Calu3 (cell line): ENCODE measurements around the gene CHORDC1. TPM values are rescaled to one million over a fixed set of nuclear protein-coding genes. Genes with fewer than 3 reads are reported as not detected.
"Not testable (repeated sequence)": the region's sequence is repeated elsewhere in the genome, so short reads cannot be mapped to it uniquely, and the experiment has no call there.

Experiments used
- BruUV-seq: library from RNA; stranded (reverse); fragments of 400-500 nt; replicated peaks from 2 replicates; lab custom pipeline; 2021; lab: Mats Ljungman, UMichigan
- CTCF ChIA-PET: fragments of 300-600 bp; sonication (Branson Sonifier 250); formaldehyde crosslinking; loops from one replicate; lab custom pipeline; 2022; ENCODE audit warnings: antibody characterized with exemption; lab: Charles Lee
- DNase-seq: peaks from one replicate; pipeline ENCODE4 v3.0.0; 2022
- H3K27ac Mint-ChIP-seq: one replicate; pipeline ENCODE4 v1.8.0; 2022; ENCODE audit warnings: mixed read lengths; ENCODE audit not compliant: unreplicated experiment
- H3K27me3 Mint-ChIP-seq: one replicate; pipeline ENCODE4 v1.8.0; 2022; ENCODE audit warnings: mixed read lengths; ENCODE audit not compliant: unreplicated experiment
- H3K36me3 Mint-ChIP-seq: one replicate; pipeline ENCODE4 v1.8.0; 2022; ENCODE audit warnings: mild to moderate bottlenecking, moderate library complexity, mixed read lengths; ENCODE audit not compliant: insufficient read depth, unreplicated experiment
- H3K4me1 Mint-ChIP-seq: one replicate; pipeline ENCODE4 v1.8.0; 2022; ENCODE audit warnings: mild to moderate bottlenecking, low read depth, mixed read lengths; ENCODE audit not compliant: unreplicated experiment
- H3K4me3 Mint-ChIP-seq: one replicate; pipeline ENCODE4 v1.8.0; 2022; ENCODE audit warnings: mild to moderate bottlenecking, low read depth, moderate library complexity, mixed read lengths; ENCODE audit not compliant: unreplicated experiment
- H3K9me3 Mint-ChIP-seq: one replicate; pipeline ENCODE4 v1.8.0; 2022; ENCODE audit warnings: low read depth, mixed read lengths; ENCODE audit not compliant: unreplicated experiment
- intact Hi-C: fragments of 100-400 bp; cut with micrococcal nuclease; formaldehyde crosslinking; loops from one replicate; pipeline ENCODE4 v1.10.0; 2022; ENCODE audit not compliant: unreplicated experiment
- total RNA-seq: library from RNA; stranded (reverse); gene quantifications from 2 replicates; pipeline ENCODE4 v1.2.3, GENCODE V29; 2022
- TF ChIP-seq, protein P1 (sequence below): fragments of 200-600 bp; IDR thresholded peaks from one replicate; pipeline ENCODE4 v1.8.0; 2022; ENCODE audit warnings: antibody characterized with exemption; ENCODE audit not compliant: unreplicated experiment

CHORDC1 gene
- total RNA-seq, 1 experiment from 2014 or later, result 78.9 TPM

DNA sequence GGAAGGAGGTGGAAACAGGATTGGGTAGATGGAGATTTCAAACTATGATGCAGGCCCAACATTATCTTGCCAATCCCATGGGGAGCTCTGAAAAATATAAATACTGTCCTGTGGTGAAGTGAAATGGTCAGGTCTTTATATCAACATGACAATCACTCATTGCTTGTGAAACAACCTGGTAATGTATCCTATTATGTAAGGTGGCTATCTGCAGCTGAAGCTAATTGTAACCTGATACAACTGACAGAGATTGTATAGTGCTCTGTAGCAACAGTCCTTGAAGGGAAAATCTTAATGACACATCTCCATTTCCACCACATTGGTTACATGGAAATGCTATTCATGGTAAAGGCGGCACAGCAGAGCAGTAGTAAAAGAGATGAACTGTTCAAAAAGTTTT is 20.7 kb upstream of the CHORDC1 start:
- H3K27ac Mint-ChIP-seq, result no peak overlapping the region
- intact Hi-C loops, result no loop called here
- no peaks in the 10 kb centered on the region for H3K27me3 Mint-ChIP-seq
- CTCF ChIA-PET, result interaction anchor here (0.6 kb wide), 1 partner anchor 998 kb away, joined by 3 read pairs; no protein-coding TSS in a partner anchor
- DNase-seq, result no peak
- H3K36me3 Mint-ChIP-seq, result no peaks in the 10 kb centered on the region
- no TSS peak for BruUV-seq
- H3K9me3 Mint-ChIP-seq, result no peaks in the 10 kb centered on the region
- TF ChIP-seq, protein P1, sequence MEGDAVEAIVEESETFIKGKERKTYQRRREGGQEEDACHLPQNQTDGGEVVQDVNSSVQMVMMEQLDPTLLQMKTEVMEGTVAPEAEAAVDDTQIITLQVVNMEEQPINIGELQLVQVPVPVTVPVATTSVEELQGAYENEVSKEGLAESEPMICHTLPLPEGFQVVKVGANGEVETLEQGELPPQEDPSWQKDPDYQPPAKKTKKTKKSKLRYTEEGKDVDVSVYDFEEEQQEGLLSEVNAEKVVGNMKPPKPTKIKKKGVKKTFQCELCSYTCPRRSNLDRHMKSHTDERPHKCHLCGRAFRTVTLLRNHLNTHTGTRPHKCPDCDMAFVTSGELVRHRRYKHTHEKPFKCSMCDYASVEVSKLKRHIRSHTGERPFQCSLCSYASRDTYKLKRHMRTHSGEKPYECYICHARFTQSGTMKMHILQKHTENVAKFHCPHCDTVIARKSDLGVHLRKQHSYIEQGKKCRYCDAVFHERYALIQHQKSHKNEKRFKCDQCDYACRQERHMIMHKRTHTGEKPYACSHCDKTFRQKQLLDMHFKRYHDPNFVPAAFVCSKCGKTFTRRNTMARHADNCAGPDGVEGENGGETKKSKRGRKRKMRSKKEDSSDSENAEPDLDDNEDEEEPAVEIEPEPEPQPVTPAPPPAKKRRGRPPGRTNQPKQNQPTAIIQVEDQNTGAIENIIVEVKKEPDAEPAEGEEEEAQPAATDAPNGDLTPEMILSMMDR, result no peak
- no peaks in the 10 kb centered on the region for H3K4me1 Mint-ChIP-seq
- no peak overlapping the region for H3K4me3 Mint-ChIP-seq

DNA sequence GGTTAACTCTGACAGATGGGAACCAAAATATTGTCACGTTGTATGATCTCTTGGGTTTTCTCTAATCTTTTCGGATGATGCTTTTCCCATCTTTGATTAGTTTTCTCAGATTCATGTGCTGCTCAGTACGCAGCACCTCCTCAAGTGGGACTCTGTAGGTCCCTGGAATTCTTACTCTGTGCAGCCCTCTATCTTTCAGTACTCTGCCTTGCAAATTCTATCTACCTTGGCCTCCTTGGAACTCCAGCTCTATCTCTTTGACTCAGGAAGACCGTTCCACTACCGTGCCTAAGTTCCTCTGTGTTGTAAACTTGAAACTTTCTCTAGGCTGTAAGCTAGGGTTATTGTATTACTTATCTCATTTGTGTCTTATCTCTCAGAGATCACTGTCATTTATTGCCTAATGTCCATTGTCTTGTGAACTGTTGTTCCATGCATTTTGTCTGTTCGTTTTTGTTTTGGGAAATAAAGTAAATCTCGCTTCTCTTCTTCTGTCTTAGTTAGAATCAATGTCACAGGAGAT is 20.1 kb upstream of the CHORDC1 start:
- H3K27me3 Mint-ChIP-seq, result no peaks in the 10 kb centered on the region
- BruUV-seq, result no TSS peak
- intact Hi-C loops, result no loop called here
- TF ChIP-seq, protein P1, result no peak
- no peak overlapping the region for H3K4me3 Mint-ChIP-seq
- no peaks in the 10 kb centered on the region for H3K4me1 Mint-ChIP-seq
- no peaks in the 10 kb centered on the region for H3K36me3 Mint-ChIP-seq
- no peak overlapping the region for H3K27ac Mint-ChIP-seq
- no peaks in the 10 kb centered on the region for H3K9me3 Mint-ChIP-seq
- no peak for DNase-seq
- CTCF ChIA-PET, result interaction anchor here (0.6 kb wide), 1 partner anchor 998 kb away, joined by 3 read pairs; no protein-coding TSS in a partner anchor

DNA sequence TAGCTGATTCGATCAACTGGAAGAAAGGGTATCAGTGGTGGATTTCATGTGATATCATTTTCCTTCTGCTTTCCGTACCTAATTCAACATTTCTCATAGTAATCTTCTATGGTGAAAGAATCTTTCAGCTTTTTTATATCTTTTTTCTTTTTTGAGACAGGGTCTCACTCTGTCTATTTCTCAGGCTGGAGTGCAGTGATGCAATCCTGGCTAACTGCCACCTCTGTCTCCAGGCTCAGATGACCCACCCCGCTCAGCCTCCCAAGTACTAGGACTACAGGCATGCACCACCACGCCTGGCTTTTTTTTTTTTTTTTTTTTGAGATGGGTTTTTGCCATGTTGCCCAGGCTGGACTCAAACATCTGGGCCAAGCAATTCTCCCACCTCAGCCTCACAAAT is 18.6 kb upstream of the CHORDC1 start:
- no peaks in the 10 kb centered on the region for H3K27me3 Mint-ChIP-seq
- CTCF ChIA-PET, result interaction anchor here (0.6 to 0.7 kb wide), 2 partner anchors 1396 to 1999 kb away, joined by 4 to 6 read pairs; no protein-coding TSS in a partner anchor
- TF ChIP-seq, protein P1, result no peak
- no peaks in the 10 kb centered on the region for H3K4me1 Mint-ChIP-seq
- no peaks in the 10 kb centered on the region for H3K9me3 Mint-ChIP-seq
- BruUV-seq, result no TSS peak
- intact Hi-C loops, result no loop called here
- H3K27ac Mint-ChIP-seq, result no peak overlapping the region
- no peak overlapping the region for H3K4me3 Mint-ChIP-seq
- DNase-seq, result no peak
- no peaks in the 10 kb centered on the region for H3K36me3 Mint-ChIP-seq

DNA sequence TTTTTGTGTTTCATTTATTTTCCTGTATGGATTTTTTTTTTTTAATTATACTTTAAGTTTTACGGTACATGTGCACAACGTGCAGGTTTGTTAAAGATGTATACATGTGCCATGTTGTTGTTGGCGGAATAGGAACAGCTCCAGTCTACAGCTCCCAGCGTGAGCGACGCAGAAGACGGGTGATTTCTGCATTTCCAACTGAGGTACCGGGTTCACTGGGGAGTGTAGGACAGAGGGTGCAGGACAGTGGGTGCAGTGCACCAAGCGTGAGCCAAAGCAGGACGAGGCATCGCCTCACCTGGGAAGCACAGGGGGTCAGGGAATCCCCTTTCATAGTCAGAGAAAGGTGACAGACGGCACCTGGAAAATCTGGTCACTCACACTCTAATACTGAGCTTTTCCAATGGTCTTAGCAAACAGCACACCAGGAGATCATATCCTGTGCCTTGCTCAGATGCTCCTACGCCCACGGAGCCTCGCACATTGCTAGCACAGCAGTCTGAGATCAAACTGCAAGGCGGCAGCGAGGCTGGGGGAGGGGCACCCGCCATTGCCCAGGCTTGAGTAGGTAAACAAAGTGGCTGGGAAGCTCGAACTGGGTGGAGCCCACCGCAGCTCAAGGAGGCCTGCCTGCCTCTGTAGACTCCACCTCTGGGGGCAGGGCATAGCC is 17.3 kb upstream of the CHORDC1 start:
- H3K27ac Mint-ChIP-seq, H3K36me3 Mint-ChIP-seq, intact Hi-C loops, DNase-seq, H3K4me1 Mint-ChIP-seq, H3K27me3 Mint-ChIP-seq, H3K4me3 Mint-ChIP-seq, CTCF ChIA-PET, BruUV-seq, H3K9me3 Mint-ChIP-seq: not testable (repeated sequence)

DNA sequence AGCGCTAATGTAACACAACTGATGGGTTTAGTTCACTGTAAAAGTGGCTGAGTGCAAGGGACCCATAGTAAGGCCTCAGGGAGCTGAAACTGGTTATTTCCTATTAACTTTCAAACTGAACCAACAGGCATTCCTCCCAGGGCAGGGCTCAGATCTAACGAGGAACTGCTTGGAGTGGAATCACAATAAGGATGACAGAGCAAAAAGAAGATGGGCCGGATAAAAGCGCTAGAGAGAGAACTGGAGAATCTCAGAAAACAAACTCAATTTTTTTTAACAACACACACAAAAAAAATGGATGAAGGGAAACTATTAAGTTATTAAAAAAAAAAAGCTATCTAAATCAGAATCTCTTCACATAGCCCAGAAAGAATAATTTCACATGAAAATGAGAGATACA is 14.2 kb upstream of the CHORDC1 start:
- Mint-ChIP-seq H3K27ac (no peak overlapping the region), H3K27me3 (no peaks in the 10 kb centered on the region), H3K9me3 (no peaks in the 10 kb centered on the region), H3K4me1 (no peaks in the 10 kb centered on the region), H3K4me3 (no peak overlapping the region), H3K36me3 (no peaks in the 10 kb centered on the region)
- CTCF ChIA-PET, result no interaction called here
- no TSS peak for BruUV-seq
- DNase-seq, result no peak
- intact Hi-C loops, result no loop called here
- TF ChIP-seq, protein P1, result no peak
